MCF 10A (cell line): ENCODE data around the gene ZNF580. TPM values are rescaled to one million over a fixed set of nuclear protein-coding genes. Genes with fewer than 3 reads are reported as not detected.

Experiments used
- BruUV-seq: library from RNA; stranded (reverse); fragments of 400-500 nt; replicated peaks from 2 replicates; lab custom pipeline; 2021; lab: Mats Ljungman, UMichigan
- CTCF ChIA-PET: fragments of 300-600 bp; sonication (Branson Sonifier 250); formaldehyde crosslinking; extraction: SDS; loops from one replicate; lab custom pipeline; 2021; ENCODE audit warnings: antibody characterized with exemption, inconsistent platforms; lab: Yijun Ruan, JAX
- POLR2A ChIA-PET: fragments of 300-600, 350-650 bp; sonication (Branson Sonifier 250); formaldehyde crosslinking; extraction: SDS; loops from one replicate; lab custom pipeline; 2020; ENCODE audit warnings: antibody characterized with exemption, inconsistent platforms; lab: Yijun Ruan, JAX
- DNase-seq: peaks from one replicate; pipeline ENCODE4 v3.0.0-alpha.2; 2018; ENCODE audit not compliant: unreplicated experiment
- H3K27ac Mint-ChIP-seq: one replicate; pipeline ENCODE4 v1.8.0; 2022; ENCODE audit warnings: mild to moderate bottlenecking, low read depth, mixed read lengths; ENCODE audit not compliant: unreplicated experiment
- H3K27me3 Mint-ChIP-seq: one replicate; pipeline ENCODE4 v1.8.0; 2022; ENCODE audit warnings: mixed read lengths; ENCODE audit not compliant: insufficient read depth, unreplicated experiment
- H3K36me3 Mint-ChIP-seq: one replicate; pipeline ENCODE4 v1.8.0; 2022; ENCODE audit warnings: mild to moderate bottlenecking, moderate library complexity, mixed read lengths; ENCODE audit not compliant: insufficient read depth, unreplicated experiment
- H3K4me1 Mint-ChIP-seq: one replicate; pipeline ENCODE4 v1.8.0; 2022; ENCODE audit warnings: mixed read lengths; ENCODE audit not compliant: insufficient read depth, unreplicated experiment
- H3K4me3 Mint-ChIP-seq: one replicate; pipeline ENCODE4 v1.8.0; 2022; ENCODE audit warnings: mild to moderate bottlenecking, moderate library complexity, mixed read lengths; ENCODE audit not compliant: unreplicated experiment
- H3K9me3 Mint-ChIP-seq: one replicate; pipeline ENCODE4 v1.8.0; 2022; ENCODE audit warnings: mixed read lengths; ENCODE audit not compliant: unreplicated experiment
- intact Hi-C: fragments of 100-400 bp; cut with micrococcal nuclease; formaldehyde crosslinking; loops from 2 replicates; pipeline ENCODE4 v1.14.1; 2022
- total RNA-seq: library from RNA; stranded (reverse); gene quantifications from 2 replicates; pipeline ENCODE4 v1.2.3, GENCODE V29; 2022
- TF ChIP-seq, protein P1 (sequence below): fragments of 200-600 bp; IDR thresholded peaks from one replicate; pipeline ENCODE4 v1.8.0; 2022; ENCODE audit warnings: antibody characterized with exemption, mild to moderate bottlenecking; ENCODE audit not compliant: unreplicated experiment

Gene ZNF580
- total RNA-seq, 1 experiment from 2014 or later: 44.9 TPM

DNA sequence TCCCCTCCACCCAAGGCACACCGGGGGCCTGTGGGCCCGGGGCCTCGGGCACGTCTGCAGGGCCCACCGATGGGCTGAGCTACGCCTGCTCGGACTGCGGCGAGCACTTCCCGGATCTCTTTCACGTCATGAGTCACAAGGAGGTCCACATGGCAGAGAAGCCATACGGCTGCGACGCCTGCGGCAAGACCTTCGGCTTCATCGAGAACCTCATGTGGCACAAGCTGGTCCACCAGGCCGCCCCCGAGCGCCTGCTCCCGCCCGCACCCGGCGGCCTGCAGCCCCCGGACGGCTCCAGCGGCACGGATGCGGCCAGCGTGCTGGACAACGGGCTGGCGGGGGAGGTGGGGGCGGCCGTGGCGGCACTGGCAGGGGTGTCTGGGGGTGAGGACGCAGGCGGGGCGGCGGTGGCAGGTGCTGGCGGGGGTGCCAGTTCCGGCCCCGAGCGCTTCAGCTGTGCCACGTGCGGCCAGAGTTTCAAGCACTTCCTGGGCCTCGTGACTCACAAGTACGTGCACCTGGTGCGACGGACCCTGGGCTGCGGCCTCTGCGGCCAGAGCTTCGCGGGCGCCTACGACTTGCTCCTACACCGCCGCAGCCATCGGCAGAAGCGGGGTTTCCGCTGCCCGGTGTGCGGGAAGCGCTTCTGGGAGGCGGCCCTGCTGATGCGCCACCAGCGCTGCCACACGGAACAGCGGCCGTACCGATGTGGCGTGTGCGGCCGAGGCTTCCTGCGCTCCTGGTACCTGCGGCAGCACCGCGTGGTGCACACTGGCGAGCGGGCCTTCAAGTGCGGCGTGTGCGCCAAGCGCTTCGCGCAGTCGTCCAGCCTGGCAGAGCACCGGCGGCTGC is 25.0 kb upstream of the ZNF580 start:
- BruUV-seq: no TSS peak
- ChIA-PET CTCF (no interaction called here), POLR2A (interaction anchor here (0.7 kb wide), 1 partner anchor 14 kb away, joined by 3 read pairs; no protein-coding TSS in a partner anchor)
- H3K27ac Mint-ChIP-seq: no peak overlapping the region
- H3K27me3 Mint-ChIP-seq: no peaks in the 10 kb centered on the region
- peaks cover 37% of the 10 kb centered on the region for H3K36me3 Mint-ChIP-seq
- H3K9me3 Mint-ChIP-seq: no peaks in the 10 kb centered on the region
- DNase-seq: no peak
- TF ChIP-seq, protein P1, sequence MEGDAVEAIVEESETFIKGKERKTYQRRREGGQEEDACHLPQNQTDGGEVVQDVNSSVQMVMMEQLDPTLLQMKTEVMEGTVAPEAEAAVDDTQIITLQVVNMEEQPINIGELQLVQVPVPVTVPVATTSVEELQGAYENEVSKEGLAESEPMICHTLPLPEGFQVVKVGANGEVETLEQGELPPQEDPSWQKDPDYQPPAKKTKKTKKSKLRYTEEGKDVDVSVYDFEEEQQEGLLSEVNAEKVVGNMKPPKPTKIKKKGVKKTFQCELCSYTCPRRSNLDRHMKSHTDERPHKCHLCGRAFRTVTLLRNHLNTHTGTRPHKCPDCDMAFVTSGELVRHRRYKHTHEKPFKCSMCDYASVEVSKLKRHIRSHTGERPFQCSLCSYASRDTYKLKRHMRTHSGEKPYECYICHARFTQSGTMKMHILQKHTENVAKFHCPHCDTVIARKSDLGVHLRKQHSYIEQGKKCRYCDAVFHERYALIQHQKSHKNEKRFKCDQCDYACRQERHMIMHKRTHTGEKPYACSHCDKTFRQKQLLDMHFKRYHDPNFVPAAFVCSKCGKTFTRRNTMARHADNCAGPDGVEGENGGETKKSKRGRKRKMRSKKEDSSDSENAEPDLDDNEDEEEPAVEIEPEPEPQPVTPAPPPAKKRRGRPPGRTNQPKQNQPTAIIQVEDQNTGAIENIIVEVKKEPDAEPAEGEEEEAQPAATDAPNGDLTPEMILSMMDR: no peak
- intact Hi-C loops: no loop called here
- H3K4me1 Mint-ChIP-seq: no peaks in the 10 kb centered on the region
- H3K4me3 Mint-ChIP-seq: no peak overlapping the region

DNA sequence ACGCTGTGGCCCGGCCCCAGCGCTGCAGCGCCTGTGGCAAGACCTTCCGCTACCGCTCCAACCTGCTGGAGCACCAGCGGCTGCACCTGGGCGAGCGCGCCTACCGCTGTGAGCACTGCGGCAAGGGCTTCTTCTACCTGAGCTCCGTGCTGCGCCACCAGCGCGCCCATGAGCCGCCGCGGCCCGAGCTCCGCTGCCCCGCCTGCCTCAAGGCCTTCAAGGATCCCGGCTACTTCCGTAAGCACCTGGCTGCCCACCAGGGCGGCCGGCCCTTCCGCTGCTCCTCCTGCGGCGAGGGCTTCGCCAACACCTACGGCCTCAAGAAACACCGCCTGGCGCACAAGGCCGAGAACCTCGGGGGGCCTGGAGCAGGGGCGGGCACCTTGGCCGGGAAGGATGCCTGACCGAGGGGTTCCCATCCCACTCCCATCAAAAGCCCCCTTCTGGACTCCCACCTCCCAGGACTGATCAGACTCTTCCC is 24.4 kb upstream of the ZNF580 start:
- TF ChIP-seq, protein P1: no peak
- POLR2A ChIA-PET: no interaction called here
- Mint-ChIP-seq H3K36me3 (peaks cover 37% of the 10 kb centered on the region), H3K4me1 (no peaks in the 10 kb centered on the region), H3K27me3 (no peaks in the 10 kb centered on the region), H3K4me3 (no peak overlapping the region), H3K27ac (no peak overlapping the region), H3K9me3 (no peaks in the 10 kb centered on the region)
- CTCF ChIA-PET: no interaction called here
- DNase-seq: no peak
- BruUV-seq: no TSS peak
- intact Hi-C loops: no loop called here

DNA sequence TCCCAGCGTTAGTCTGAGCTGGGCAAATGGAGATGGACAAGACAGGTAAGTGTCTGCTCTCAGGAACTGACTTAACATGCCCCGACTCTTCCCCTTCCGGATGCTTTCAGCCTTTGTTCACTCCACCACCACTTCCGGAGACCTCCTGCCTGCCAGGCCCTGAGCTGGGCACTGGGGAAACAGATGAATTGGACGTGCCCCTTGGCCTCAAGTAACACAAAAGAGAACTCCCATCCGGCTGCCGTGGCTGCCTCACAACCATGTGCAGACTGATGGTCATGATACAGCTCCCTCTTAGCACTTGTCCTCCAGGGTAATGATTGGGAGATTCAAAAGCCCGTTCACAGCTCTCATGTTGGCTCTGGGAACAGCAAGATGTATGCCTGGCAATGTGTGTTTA is 23.4 kb upstream of the ZNF580 start:
- POLR2A ChIA-PET: interaction anchor here (1.1 kb wide), 1 partner anchor 11 kb away, joined by 8 read pairs; no protein-coding TSS in a partner anchor

DNA sequence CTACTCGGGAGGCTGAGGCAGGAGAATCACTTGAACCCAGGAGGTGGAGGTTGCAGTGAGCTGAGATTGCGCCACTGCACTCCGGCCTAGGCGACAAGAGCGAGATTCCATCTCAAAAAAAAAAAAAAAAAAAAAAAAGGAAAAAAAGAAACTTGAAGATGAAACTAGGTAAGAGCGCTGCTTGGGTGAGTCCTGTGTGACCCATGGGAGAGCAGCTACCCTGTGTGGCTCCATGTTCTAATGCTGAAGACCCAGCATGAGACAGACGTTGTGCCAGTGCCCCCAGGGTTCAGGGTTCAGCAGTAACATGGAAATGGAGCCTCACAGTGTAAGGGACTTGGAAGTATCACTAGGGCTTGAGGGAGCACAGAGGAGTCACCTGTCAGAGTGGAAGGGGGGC is 22.4 kb upstream of the ZNF580 start:
- no peaks in the 10 kb centered on the region for H3K27me3 Mint-ChIP-seq
- H3K9me3 Mint-ChIP-seq: no peaks in the 10 kb centered on the region
- H3K4me3 Mint-ChIP-seq: no peak overlapping the region
- peaks cover 1% of the 10 kb centered on the region for H3K4me1 Mint-ChIP-seq
- H3K36me3 Mint-ChIP-seq: peaks cover 29% of the 10 kb centered on the region
- DNase-seq: no peak
- intact Hi-C loops: no loop called here
- TF ChIP-seq, protein P1: no peak
- H3K27ac Mint-ChIP-seq: no peak overlapping the region
- POLR2A ChIA-PET: interaction anchor here (0.5 kb wide), 1 partner anchor 9 kb away, joined by 3 read pairs; no protein-coding TSS in a partner anchor
- BruUV-seq: no TSS peak
- CTCF ChIA-PET: interaction anchor here (0.6 to 2.2 kb wide), 4 partner anchors 12 to 478 kb away, joined by 3 to 17 read pairs (median 4); partner anchors contain the start of gene ZNF865

More for the DNA sequence above, 23.4 kb upstream of the ZNF580 start:
- Mint-ChIP-seq H3K9me3 (no peaks in the 10 kb centered on the region), H3K27me3 (no peaks in the 10 kb centered on the region), H3K36me3 (peaks cover 37% of the 10 kb centered on the region), H3K4me3 (no peak overlapping the region), H3K27ac (no peak overlapping the region), H3K4me1 (no peaks in the 10 kb centered on the region)
- intact Hi-C loops: no loop called here
- BruUV-seq: no TSS peak
- CTCF ChIA-PET: interaction anchor here (1.3 to 2.2 kb wide), 2 partner anchors 11 to 14 kb away, joined by 4 to 17 read pairs; partner anchors contain the start of gene ZNF865
- TF ChIP-seq, protein P1: no peak
- no peak for DNase-seq
